Immature natural killer cell (primary cell): Measurements from ENCODE around the gene GLT8D2. TPM values are rescaled to one million over a fixed set of nuclear protein-coding genes. Genes with fewer than 3 reads are reported as not detected.

Experiments used
- DNase-seq, 3 donors: peaks; one replicate each; pipeline ENCODE4 v3.0.0; 2022; ENCODE audit warnings: mixed read lengths in 1 of 3
- H3K27ac Mint-ChIP-seq, 6 donors: one replicate each; pipeline ENCODE4 v1.8.0; 2020; ENCODE audit warnings: mixed read lengths in 6 of 6, mild to moderate bottlenecking in 5 of 6, inconsistent platforms in 4 of 6, moderate library complexity in 3 of 6
- H3K27me3 Mint-ChIP-seq, 3 donors: one replicate each; pipeline ENCODE4 v1.8.0; 2020 to 2021; ENCODE audit warnings: low read depth in 3 of 3, mild to moderate bottlenecking in 3 of 3, mixed read lengths in 3 of 3, moderate library complexity in 3 of 3, inconsistent platforms in 1 of 3
- H3K36me3 Mint-ChIP-seq, 3 donors: one replicate each; pipeline ENCODE4 v1.8.0; 2020; ENCODE audit warnings: mixed read lengths in 3 of 3, inconsistent platforms in 2 of 3, mild to moderate bottlenecking in 2 of 3
- H3K4me1 Mint-ChIP-seq, 2 donors: one replicate each; pipeline ENCODE4 v1.8.0; 2020; ENCODE audit warnings: inconsistent platforms in 2 of 2, mild to moderate bottlenecking in 2 of 2, mixed read lengths in 2 of 2, moderate library complexity in 1 of 2
- H3K4me3 Mint-ChIP-seq, 5 donors: one replicate each; pipeline ENCODE4 v1.8.0; 2020; ENCODE audit warnings: mild to moderate bottlenecking in 5 of 5, mixed read lengths in 5 of 5, inconsistent platforms in 3 of 5, moderate library complexity in 3 of 5
- H3K9me3 Mint-ChIP-seq, 6 donors: one replicate each; pipeline ENCODE4 v1.8.0; 2020; ENCODE audit warnings: mild to moderate bottlenecking in 6 of 6, mixed read lengths in 6 of 6, inconsistent platforms in 4 of 6, moderate library complexity in 3 of 6
- polyA plus RNA-seq, 3 donors: library from polyadenylated mRNA; unstranded; fragments of 300-500 nt; fragmentation: Illumina TruSeq; gene quantifications; one replicate each; pipeline ENCODE4 v1.2.3, GENCODE V29; 2021

Gene GLT8D2
- polyA plus RNA-seq, 3 donors from 2014 or later = 0.28 TPM; not detected in 2

DNA sequence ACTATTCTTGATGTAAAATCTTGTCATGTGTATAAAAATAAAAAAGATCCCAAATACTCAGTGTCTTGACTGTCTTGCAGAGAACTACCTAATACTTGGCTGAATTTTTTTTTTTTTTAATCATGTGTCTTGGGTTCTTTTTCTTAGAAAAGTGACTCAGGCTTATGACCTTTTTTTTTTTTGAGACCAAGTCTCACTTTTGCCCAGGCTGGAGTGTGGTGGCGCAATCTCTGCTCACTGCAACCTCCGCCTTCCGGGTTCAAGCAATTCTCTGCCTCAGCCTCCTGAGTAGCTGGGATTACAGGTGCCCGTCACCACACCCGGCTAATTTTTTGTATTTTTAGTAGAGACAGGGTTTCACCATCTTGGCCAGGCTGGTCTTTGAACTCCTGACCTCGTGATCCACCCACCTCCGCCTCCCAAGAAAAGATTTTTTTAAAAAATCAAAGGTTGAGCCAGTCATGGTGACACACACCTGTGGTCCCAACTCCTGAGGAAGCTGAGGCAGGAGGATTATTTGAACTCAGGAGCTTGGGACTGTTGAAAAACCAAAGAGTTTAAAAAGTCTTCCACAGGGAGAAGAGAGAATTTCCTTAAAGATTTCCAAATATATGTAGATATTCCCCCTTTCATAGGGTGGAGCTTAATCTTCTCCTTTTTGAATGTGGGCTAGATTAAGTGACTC lies 102.0 kb downstream of the GLT8D2 start:
- no peak for DNase-seq
- Mint-ChIP-seq H3K27ac (peak overlapping the region in 3 of 6 donors; percentile 17 to 28 (median 26)), H3K9me3 (no peaks in the 10 kb centered on the region), H3K4me3 (no peak overlapping the region), H3K27me3 (peaks cover 0 to 3% (median 2%) of the 10 kb centered on the region in 3 donors), H3K36me3 (peaks cover 17 to 71% (median 38%) of the 10 kb centered on the region in 3 donors), H3K4me1 (peaks cover 4 to 20% of the 10 kb centered on the region in 2 donors)

DNA sequence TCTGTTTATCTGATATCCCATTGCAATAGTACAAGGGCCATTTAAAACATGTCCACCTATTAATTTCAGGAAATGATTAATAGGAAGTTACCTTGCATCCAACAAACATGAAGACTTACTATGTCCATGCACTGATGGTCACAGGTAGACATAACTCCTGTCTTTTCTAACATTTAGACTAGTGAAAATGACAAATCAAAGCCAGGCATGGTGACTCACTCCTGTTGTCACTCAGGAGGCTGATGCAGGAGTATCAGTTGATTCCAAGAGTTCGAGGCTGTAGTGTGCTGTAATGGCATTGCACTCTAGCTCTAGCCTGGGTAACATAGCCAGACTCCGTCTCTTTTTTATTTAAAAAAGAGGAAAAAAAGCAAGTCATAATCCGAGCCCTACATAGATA lies 105.0 kb downstream of the GLT8D2 start:
- Mint-ChIP-seq H3K27ac (no peak overlapping the region), H3K36me3 (peaks cover 40 to 83% (median 53%) of the 10 kb centered on the region in 3 donors), H3K4me3 (no peak overlapping the region), H3K27me3 (peaks cover 0 to 3% (median 2%) of the 10 kb centered on the region in 3 donors), H3K9me3 (no peaks in the 10 kb centered on the region), H3K4me1 (peaks cover 5 to 14% of the 10 kb centered on the region in 2 donors)
- DNase-seq = no peak

Other genes starting within 250 kb of the GLT8D2 start
- gene NT5DC3, start 209.0 kb downstream of the GLT8D2 start, polyA plus RNA-seq = under 1 TPM; 0.07 to 0.31 (median 0.09) TPM
- 100 to 1,000 TPM; 192 to 349 (median 263) TPM for gene HSP90B1, start 119.8 kb downstream of the GLT8D2 start, polyA plus RNA-seq
- gene TDG, start 84.3 kb downstream of the GLT8D2 start, polyA plus RNA-seq = 10 to 100 TPM; 26.6 to 30.1 (median 26.8) TPM
- 10 to 100 TPM in 1 of 3 donors, 1 to 10 TPM in 2; 4.4 to 12.1 (median 7.4) TPM for gene HCFC2, start 14.3 kb upstream of the GLT8D2 start, polyA plus RNA-seq
- 10 to 100 TPM; 26.2 to 58.7 (median 36.9) TPM for gene NFYB, start 88.0 kb upstream of the GLT8D2 start, polyA plus RNA-seq
- 10 to 100 TPM; 30.4 to 53.7 (median 51.0) TPM for gene TXNRD1, start 165.6 kb upstream of the GLT8D2 start, polyA plus RNA-seq